Left lobe of liver (tissue), 2 donors: ENCODE results near the gene UBE2F. TPM values are rescaled to one million over a fixed set of nuclear protein-coding genes. Genes with fewer than 3 reads are reported as not detected.
"Not testable (repeated sequence)": the region's sequence is repeated elsewhere in the genome, so short reads cannot be mapped to it uniquely, and the experiment has no call there.

ENCODE experiments used
- ATAC-seq: fragments of 200-7000 bp; cut with Tn5 transposase; one replicate; pipeline ENCODE4 v1.9.1; 2020; ENCODE audit warnings: mild to moderate bottlenecking, moderate library complexity
- DNase-seq: peaks from one replicate; pipeline ENCODE4 v3.0.0-alpha.2; 2020; ENCODE audit warnings: low spot score
- total RNA-seq: library from RNA; stranded (reverse); gene quantifications from one replicate; pipeline ENCODE4 v1.2.1, GENCODE V29; 2021
- donor health status: DM: no; HTN: no; CAD: no; lungs with moderate emphysema.
- donor health status: DM: no; HTN: yes; CAD: no.

Gene UBE2F
- total RNA-seq, 1 donor from 2014 or later, result 29.3 TPM

DNA sequence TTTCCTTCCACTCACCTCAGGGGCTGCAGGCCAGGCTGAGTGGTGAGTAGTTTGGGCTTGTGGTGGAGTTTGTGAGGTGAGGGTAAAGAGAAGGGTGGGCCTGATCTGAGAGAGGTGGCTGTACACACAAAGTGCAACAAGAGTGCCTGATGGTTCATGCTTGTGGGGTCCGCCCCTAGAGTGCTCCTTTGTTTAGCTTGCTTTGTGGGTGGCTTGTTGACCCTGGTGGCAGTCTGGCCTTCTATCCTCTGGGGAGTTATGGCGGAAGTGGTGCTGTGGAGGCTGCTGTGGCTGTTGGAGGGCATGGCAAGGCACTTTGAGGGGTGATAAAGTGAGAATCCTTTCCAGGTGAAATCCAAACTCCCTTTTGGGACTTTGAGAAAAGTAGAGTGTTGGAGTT lies 10.6 kb downstream of the UBE2F start:
- DNase-seq, result no peak
- no peak for ATAC-seq

DNA sequence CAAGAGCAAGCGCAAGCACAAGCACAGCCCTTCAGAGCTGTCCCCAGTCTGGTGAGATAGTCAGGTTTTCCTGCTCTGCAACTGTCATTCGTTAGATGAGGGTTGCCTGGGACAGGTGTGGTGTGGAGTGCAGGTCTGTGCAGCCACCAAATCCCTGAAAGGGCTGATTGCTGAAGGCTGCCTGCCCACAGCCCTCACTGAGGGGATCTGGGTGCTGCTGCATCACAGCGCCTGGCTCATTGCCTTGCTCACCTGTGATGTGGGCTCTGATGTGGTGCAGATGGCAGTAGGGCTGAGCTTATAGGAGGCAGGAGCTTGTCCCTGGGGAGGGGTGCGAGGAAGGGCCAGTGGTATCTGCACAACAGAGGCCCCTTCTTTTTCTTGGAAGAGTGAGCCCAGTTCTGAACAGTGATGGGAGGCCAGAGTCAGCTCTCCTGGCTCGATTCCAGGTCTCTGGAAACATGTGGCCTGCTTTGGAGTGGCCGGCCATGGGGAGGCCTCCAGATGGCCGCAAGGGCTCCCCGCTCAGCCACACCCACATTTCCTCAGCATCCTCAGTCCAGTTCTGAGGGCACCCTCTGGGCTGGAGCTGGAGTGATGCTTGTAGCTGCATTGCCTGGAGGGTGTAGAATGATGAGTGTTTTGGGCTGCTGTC lies 11.4 kb downstream of the UBE2F start:
- ATAC-seq, result peak; percentile 27
- no peak for DNase-seq

DNA sequence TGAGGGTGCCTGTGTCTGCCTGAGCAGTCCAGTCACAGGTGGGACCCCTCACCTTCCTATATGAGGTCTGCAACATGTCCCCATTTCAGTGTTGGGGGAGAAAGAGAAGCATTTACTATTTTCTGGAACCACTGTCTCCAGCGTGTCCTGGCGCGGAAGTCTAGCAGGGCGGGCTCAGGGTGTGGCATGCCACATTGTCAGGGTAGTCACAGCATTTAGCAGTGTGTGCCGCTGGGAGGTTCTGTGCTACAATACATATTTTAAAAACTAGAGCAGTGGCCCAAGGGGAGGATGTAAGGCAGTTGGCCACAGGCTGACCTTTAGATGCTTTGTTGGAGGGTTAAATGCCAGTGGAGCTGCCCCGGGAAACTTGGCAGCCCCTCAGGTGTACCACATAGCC lies 12.5 kb downstream of the UBE2F start:
- DNase-seq (no peak), ATAC-seq (no peak)

DNA sequence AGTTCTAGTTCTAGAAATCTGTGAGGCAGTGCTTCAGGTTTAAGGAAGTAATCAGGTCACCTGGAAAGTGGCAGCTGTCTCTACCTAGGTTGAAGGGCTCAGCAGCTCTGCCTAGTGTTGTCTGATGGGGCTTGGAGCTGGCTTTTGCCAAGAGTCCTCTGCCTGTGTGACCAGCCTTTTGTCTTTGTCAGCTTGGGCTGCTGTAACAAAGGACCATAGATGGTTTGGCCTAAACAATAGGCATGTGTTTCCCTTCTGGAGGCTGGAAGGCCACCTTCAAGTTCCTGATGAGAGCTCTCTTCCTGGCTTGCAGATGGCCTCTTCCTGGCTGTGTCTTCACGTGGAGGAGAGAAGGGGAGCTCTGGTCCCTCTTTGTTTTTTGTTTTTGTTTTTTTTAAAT lies 13.3 kb downstream of the UBE2F start:
- DNase-seq (no peak), ATAC-seq (no peak)

DNA sequence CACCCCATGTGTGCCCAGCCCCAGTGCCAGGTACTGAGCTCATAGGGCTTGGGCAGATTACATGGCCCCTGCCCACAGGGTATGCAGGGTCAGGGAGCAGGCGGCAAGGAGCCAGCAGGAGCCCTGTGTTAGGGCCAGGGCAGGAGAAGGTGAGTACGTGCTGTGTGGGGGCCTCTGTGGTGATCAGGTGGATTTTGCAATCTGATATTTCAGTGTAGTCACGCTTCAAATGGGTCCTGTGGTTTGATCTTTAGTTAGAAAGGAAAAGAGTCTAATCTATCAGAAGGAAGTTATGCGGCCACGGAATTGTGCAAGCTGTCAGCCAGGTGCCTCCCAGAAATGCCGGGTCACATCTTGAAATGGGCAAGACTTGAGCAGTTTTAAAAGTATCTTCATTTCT lies 13.9 kb downstream of the UBE2F start:
- ATAC-seq, result no peak
- DNase-seq, result no peak

DNA sequence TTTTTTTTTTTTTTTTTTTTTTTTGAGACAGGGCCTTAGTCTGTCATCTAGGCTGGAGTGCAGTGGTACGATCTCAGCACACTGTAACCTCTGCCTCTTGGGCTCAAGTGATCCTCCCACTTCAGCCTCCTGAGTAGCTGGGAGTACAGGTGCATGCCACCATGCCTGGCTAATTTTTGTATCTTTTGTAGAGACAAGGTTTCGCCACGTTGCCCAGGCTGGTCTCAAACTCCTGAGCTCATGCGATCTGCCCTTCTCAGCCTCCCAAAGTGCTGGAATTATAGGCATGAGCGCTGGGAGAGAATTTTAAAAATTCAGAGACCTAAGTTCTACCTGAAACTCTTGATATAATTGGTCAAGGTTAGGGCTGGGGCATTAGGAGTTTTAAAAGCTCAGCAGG lies 14.8 kb downstream of the UBE2F start:
- not testable (repeated sequence) for ATAC-seq, DNase-seq

DNA sequence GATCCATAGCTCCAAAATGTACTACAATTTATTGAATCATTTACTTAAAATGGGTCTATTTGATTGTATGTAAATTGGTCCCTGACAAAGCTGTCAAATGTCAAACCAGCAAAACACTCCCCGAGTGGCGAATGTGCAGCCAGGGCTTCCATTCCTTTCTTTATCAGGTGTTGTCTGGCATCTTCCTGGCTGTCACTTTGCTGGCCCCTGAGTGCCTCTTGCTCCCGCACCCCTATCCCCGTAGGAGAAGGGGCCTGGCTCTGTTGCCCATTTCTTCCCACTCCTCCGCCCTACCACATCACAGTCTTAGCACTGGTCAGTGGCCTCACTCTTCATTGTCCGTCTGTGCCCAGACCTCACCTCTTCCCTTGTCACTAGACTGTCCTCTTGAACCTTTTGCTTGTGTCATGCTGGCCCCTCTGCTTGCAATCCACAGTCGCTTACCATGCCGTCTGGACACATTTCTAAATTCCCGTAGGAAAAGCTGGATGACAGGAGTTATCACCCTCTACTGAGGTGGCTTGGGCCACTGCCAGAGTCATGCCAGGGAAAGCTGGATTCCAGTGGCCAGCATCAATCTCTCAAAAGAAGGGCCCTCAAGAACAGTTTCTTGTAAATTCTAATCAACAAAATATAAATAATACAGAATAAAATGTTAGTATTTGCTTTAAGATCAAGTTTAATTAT lies 15.4 kb downstream of the UBE2F start:
- DNase-seq (no peak), ATAC-seq (no peak)

DNA sequence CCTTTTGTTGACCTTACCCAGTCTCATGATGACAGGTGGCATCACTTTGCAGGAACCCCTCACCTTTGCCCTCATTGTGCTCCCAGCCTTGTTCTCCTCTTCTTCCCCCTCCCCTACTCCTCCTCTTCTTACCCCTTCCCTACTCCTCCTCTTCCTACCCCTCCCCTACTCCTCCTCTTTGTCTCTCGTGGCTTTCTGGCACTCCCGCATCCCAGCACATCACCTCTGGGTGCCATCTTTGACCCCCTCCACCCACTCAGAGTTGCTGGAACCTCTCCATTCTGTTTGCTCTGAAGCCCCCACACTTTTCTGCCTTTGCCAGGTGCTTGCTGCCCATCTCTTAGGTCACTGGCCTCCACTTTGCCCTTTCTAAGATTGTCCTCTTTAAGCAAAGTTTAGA lies 17.1 kb downstream of the UBE2F start:
- DNase-seq (no peak), ATAC-seq (no peak)

DNA sequence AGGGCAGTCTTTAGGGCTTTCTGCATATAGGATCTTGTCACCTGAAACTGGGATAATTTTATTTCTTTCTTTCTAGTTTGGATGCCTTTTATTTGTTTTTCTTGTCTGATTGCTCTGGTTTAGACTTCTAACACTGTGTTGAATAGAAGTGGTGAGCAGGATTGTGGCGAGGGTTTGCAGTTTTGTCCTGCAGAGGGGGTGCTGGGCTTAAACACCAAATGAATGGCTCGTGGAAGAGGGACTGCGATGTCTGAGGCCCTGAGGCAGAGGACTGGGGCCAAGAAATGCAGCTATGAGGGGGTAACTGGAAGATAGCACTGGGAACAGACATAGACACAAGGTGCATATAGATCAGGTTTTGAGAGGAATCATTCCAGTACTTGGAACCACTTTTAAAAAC lies 20.5 kb downstream of the UBE2F start:
- ATAC-seq, result no peak
- DNase-seq, result no peak

DNA sequence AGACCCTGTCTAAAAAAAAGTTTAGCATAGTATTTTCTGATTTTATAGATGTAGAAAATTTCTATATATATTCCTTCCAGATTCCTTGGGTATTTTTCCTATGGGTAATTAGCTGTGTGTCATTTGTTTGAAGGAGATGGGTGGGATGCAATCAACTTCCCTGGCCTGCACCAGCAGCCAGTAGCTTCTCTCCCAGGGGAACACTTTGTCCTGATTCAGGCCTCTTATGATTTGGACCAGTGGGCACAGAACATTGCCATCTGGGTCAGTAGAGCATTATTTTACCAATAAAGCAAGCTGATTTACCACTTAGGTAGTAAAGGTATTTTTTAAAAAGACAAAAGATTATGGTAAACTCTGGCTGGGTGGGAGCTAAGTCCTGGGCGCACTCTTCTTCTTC lies 26.9 kb downstream of the UBE2F start:
- no peak for ATAC-seq
- DNase-seq, result no peak

DNA sequence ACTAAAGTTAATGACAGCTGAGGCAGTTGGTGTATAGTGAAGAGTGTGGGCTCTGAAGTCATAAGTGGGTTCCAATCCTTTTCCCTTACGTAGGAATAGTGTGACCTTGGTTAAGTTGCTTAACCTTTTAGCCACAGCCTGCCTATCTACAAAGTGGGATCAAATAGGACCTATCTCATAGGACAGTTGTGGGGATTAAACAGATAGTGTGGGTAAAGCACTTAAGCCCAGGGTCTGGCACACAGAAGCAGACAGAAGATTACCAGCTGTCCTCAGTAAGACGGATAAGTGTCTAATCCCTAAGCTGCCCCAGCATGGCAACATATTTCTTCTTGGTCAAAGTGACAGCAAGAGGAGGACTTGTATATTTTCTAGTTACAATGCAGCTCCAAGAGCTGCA lies 28.2 kb downstream of the UBE2F start:
- DNase-seq, result no peak
- no peak for ATAC-seq

DNA sequence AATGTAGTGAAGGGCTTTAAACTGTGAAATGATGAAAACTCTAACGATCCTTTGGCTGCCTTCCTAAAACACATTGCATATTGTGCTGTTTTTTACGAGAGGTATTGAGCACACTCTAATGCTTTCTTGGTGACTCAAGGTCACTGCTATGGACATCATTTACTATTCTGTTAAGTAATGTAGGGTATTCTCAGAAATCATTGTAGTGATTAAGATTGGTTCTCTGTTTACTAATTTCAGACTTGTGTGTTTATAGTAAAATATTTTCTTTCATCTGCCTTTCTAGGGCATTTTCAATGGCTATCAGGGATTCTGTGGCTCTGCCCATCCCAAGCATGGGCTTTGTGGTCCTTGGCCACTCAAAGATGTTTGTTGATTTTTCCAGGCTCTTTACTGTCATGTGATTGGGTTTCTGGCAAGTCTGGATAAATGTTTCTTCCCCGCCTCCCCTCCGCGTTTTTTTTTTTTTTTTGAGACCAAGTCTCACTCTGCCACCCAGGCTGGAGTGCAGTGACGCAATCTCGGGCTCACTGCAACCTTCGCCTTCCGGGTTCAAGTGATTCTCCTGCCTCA lies 29.3 kb downstream of the UBE2F start:
- ATAC-seq (no peak), DNase-seq (no peak)

DNA sequence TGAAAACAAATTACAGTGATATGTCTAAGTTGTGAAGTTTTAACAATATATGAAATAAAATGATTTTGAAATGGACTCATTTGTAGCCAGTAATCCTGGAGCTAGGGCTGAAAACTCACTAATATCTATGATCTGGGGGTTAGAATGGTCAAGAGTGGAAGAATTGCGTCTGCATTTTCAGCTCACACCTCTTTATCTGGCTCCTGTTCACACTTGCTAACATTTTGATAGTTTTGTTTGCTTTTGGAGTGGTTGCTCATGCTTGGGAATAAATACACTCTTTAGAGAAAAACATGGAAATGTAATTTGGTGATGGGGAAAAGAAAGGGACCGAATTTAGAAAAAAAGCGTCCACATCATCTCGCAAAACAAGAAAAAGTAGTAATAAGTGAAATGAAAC lies 30.7 kb downstream of the UBE2F start:
- ATAC-seq (no peak), DNase-seq (no peak)

DNA sequence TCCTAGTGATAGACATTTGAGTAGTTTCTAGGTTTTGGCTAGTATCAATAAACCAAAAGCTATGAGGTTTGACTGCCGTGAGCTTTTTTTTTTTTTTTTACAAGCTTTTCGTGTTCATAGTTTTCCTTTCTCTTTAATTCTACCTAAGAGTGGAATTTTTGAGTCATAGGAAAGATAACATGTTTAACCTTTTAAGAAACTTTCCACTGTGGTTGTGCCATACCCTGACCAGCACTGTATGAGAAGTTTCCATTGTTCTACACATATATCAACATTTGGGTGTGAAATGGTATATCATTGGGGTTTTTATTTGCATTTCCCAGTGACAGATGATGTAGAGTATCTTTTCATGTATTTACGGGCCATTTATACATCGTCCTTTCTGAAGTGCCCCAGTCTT lies 31.7 kb downstream of the UBE2F start:
- no peak for DNase-seq
- ATAC-seq, result no peak

DNA sequence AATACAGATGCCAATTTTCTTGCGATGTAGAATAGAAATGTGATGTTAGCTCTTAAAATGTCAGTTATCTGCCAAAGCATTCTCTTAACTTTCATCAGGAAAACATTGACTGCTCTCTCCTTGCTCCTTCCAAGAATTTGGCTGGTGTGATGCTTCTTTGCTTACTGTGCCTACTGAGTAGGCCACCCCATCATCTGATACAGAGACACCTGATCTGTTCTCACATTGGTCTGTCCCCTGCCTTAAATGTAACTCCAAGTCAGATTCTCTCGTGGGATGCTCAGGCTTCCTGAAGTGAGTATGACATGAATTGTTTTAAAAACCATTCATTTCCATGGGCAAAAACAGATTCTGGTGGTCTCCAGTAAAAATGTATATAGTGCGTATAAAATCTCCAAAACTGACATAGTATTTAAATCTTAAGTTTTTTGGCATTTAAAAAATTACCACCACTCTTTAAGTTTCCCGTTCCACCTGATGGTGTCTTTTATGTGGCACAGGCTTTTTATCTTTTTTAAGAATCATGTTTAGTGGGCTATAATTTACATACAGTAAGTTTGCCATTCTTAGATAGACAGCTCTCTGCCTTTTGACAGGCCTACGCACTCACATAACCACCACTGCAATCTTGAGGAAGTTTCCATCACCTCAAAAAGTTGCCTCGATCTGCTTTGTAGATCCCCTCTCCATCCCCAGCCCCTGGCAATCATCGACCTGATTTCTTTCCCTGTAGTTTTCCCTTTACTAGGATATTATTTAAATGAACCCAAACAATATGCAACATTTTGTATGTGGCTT lies 36.6 kb downstream of the UBE2F start:
- DNase-seq, result no peak

DNA sequence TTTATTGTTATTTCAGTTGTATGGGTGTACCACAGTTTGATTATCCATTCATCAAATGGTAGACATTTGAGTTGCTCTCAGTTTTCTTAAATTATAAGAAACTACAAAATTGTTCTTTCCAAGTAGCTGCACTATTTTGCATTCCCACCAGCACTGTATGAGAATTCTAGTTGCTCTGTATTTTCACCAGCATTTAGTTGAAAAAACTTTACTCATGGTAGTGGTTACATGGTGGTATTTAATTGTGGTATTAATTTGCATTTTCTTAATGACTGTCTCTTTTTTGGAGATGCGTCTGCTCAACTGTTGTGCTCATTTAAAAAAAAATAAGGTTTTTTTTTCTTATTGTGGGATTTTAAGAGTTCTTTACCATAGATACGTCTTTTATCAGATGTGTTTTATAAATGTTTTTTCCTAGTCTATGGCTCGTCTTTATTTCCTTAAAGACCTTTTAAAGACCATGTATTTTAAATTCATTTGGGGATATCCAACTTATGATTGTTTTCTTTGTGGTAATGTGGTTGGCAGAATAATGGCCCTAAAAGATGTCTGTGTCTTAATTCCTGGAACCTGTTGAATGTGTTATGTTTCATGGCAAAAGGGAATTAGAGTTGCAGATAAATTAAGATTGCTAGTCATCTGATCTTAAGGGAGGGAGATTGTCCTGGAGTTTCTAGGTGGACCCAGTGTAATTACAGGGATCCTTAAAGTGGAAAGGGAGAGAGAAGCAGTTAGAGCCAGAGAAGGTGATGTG lies 37.4 kb downstream of the UBE2F start:
- DNase-seq (no peak), ATAC-seq (no peak)

More for the DNA sequence above, 36.6 kb downstream of the UBE2F start:
- no peak for ATAC-seq

DNA sequence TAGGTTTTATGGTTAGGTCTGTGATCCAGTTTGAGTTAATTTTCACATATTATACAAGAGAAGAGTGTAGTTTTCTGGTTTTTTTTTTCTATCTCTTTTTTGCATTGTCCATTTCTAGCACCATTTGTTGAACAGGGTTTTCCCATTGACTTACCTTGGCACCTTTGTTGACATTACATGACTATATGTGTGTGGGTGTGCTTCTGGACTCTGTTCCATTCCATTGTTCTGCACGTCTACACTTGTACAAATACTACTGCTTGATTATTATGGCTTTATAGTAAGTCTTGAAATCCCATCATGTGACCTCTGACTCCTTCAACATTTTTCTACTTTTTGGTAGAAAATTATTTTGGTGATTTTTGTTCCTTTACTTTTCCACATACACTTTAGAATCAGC lies 38.7 kb downstream of the UBE2F start:
- ATAC-seq (no peak), DNase-seq (no peak)

DNA sequence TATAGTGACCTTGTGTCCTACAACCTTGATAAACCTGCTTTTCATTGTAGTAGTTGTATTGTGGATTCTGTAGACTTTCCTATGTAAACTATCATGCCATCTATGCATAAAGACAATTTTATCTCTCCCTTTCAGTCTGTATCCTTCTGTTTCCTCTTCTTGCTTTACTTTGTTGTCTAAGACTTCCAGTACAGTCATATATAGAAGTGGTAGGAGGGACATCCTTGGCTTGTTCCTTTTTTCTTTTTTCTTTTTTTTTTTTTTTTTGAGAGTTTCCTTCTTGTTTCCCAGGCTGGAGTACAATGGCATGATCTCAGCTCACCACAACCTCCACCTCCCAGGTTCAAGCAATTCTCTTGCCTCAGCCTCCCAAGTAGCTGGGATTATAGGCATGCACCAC lies 39.7 kb downstream of the UBE2F start:
- ATAC-seq (no peak), DNase-seq (no peak)

DNA sequence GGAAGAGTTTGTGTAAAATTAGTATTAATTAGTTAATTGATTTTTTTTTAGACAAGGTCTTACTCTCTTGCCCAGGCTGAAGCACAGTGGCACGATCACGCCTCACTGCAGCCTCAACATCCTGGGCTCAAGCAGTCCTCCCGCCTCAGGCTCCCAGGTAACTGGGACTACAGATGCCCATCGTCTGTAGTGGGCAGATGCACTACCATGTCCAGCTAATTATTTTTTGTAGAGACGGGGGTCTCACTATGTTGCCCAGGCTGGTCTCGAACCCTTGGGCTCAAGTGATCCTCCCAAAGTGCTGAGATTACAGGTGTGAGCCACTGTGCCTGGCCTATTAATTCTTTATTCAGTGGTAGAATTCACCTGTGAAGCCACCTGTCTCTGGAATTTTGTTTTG lies 41.1 kb downstream of the UBE2F start:
- no peak for DNase-seq
- no peak for ATAC-seq

DNA sequence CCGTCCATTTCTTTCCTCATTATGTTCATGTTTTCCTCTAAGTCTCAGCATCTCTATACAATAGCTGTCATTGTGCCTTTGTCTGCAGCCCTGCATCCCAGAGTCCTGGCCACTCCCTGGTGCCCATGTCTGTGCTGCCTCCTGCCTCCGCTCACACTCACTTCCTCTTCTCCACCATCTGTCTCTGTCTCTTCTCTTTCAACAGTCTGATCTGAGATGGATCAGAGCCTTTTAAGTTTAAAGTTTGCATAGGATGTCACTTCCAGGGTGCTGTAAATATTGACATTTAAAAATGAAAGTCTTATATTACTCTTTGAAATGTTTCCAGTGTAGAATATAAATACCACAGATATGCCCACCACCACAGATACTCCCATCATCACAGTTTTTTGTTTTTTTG lies 42.7 kb downstream of the UBE2F start:
- no peak for DNase-seq
- no peak for ATAC-seq

DNA sequence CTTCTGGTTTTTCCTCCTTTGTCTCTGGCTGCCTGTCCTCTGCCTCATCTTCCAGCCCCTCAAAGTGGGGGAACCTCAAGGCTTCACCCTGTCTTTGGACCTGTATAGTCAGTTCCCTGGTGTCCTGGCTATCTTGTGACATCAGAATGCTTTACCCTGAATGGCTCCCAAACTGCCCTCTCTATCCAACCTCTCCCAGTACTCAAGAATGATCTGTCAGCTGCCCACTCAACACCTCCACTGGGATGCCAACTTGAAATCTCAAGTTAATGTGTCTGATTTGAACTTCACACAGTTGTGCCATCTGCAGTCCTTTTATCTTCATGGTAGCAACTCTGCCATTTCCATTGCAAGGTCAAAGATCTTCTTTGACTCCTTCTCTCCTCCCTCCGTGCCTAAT lies 43.8 kb downstream of the UBE2F start:
- DNase-seq (no peak), ATAC-seq (no peak)
